Erythroblast (primary cell): ENCODE measurements around the gene C10orf120.

Source experiments
- DNase-seq, 2 experiments: peaks; one replicate each; lab custom pipeline; 2025; lab: John Stamatoyannopoulos, UW
- GATA1 ChIP-seq: IDR thresholded peaks from 2 replicates; pipeline ENCODE4 v1.6.1; 2011; ENCODE audit warnings: low read depth, mild to moderate bottlenecking, control low read depth, low read length, moderate library complexity
- POLR2A ChIP-seq: IDR thresholded peaks from 2 replicates; pipeline ENCODE4 v1.6.1; 2011; ENCODE audit warnings: mild to moderate bottlenecking, low read length

C10orf120 gene

DNA sequence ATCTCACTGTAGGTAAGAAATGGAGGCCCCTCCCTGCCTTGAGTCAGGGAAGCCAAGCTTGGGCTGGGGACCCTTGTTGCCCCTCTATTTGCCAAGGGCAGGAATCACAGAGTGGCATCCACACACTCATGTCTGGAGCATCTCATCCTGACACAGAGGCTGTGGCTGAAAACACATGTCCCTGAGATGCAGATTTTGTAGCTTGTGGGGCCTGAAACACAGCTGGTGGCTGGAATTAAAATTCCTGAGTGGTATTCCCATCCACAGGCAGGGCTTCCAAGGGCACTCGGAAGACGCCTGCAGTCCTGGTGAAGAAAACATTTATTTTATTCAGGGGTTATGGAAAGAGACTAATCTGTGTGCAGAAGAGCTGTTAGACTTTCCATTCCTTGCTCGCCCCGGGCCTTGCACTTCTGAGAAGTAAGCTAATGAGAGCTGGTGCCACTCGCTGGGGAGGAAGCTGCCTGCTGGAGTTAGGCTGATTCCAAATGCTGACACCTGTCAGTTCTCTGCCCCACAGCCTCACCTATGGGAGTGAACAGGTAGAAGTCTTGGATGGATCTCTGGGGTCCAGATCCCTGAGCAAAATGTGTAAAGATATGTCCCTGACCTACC lies 36.0 kb downstream of the C10orf120 start:
- DNase-seq = no peak
- TF ChIP-seq GATA1 = no peak
- TF ChIP-seq POLR2A = no peak

DNA sequence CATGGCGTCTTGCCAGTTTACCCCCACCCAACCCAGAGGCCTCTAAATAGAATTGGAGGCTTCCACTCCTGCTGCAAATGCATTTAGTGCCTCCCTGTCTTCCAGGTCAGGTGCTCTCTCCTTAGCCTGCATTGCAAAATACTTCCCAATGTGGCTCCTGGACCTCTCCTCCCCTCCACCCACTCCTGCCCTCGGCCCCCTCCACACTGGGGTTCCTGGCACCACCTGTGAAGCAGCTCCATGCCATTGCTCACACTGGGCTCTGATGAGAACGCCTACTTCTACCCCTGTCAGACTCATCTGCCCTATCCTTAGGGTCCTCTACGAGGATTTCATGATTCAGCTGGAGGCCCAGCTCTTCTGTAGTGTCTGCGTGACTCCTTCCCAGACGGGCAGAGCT lies 37.4 kb downstream of the C10orf120 start:
- DNase-seq = no peak
- TF ChIP-seq GATA1 = no peak
- TF ChIP-seq POLR2A = no peak

DNA sequence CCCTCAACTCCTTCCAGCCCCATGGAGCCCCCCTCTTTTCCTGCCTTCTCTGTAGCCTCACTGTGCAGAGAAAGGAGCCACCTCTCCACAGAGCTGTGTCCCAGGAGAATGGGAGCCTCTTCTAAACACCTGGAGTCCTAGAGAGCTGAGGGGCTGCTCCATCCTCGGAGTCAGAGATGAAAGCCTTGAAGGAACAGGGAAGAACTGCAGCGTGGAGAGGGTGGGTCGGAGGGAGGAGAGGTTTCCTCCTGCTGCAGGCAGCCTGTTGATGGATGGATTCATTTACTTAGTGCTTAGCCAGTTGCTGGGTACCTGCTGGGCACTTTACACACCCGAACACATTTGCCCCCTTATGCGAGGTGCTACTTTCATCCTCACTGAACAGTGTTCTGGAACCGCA lies 39.0 kb downstream of the C10orf120 start:
- DNase-seq = no peak
- TF ChIP-seq GATA1 (no peak), POLR2A (no peak)

DNA sequence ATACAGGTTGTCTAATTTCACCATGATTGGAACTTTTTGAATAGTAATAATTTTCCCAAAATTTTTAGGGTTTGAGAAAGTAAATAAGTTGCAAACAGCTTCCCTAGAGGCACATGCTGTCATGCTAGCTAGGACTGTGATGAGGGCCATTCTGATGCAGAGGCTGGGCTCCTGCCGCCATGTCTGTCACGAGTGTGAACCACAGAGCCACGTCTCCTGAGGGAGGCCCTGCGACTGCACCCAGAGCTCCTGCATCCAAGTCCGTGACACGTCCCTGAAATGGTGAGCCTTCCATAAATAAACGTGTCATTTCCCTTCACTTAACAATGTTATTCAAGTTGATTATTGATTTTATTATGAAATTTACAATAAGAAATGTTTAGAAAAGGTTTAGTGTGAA lies 40.0 kb downstream of the C10orf120 start:
- TF ChIP-seq POLR2A (no peak), GATA1 (no peak)

DNA sequence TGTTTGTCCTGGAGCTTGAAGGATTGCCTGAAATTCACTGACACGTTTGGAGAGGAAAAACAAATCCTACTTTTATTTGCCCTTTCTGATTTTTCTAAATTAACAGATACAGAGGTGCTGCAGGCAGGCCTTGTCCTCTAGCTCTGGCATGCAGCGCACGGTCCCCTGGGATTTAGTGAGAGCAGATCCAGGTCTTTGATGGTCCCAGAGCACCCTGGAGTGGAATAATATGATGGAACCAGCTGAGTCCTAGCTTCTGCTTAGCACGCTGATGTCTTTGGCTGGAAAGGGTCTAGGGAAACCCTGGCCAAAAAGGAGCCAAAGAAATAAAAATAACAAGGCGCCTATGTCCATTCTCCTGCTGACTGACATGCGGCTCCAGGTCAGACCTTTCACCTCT lies 40.5 kb downstream of the C10orf120 start:
- TF ChIP-seq POLR2A = no peak
- TF ChIP-seq GATA1 = no peak
- DNase-seq = no peak

More for the DNA sequence above, 40.0 kb downstream of the C10orf120 start:
- DNase-seq = no peak

DNA sequence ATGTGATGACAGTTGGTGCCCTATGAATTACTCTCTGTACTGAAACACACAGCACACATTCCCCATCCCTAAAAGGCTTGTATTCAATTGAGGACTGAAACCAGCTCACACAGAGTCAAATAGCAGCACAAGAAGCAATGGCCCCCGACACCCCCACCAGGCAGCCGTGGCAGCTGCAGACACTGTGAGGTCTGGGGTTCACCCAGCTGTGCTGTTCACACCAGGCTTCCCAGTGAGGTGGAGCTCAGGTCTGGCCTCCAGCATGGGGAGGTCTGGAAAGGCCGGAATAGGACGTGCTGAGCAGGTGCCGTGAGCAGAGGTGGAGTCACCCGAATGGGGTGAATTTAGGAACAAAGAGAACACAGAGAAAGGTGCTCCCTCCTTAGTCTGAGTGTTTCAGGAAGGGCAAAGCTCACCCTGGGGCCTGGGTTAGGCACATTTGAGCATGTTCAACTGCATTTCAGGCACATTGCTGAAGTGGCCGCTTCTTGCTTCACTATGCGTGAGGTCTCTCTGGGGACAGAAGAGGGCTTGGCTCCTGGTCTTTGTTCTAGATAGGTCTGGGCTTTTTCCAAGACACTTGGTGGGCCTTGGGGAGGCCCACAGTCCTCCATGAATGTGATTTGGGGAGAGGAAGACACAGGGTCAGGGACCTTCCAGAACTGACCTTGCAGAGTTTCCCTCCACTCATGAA lies 41.1 kb downstream of the C10orf120 start:
- TF ChIP-seq GATA1 (no peak), POLR2A (no peak)
- DNase-seq = no peak

DNA sequence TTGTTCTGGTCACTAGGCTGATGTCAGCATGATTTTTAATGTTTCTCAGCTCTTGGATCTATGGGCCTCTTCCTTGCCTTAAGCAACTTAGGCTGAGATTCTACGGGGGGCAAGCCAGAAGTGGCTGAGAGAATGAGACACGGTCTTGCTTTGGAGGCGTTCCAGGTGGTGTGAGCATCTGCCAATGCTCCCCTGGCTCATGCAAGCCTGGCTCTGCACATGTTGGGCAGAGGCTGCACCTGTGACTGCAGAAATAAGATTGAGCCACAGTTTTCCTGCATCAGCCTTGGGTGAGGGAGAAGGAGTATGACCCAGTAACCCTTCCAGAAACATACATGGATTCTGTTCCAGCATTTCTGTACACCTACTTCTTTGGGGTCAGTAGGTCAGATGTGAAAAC lies 41.9 kb downstream of the C10orf120 start:
- no peak for TF ChIP-seq GATA1
- TF ChIP-seq POLR2A = no peak
- no peak for DNase-seq

DNA sequence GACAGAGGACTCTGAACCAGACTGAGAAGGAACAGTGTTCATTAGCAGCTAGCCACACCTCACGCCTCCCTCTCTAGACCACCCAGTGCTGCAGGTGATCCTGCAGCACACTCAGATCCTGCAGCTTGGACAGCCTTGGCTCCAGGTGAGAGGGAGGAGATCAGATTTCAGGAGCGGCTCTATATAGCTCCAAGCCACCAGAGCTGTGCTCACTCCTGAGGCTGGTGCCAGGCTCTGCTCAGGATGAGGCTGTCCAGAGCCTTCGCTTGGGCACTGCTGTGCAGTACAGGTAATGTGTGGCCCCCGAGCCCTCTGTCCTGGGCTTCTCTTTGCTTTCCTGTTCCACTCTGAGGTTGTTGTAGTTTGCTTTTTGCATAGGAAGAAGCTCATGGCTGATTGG lies 42.4 kb downstream of the C10orf120 start:
- no peak for DNase-seq
- no peak for TF ChIP-seq POLR2A
- no peak for TF ChIP-seq GATA1

DNA sequence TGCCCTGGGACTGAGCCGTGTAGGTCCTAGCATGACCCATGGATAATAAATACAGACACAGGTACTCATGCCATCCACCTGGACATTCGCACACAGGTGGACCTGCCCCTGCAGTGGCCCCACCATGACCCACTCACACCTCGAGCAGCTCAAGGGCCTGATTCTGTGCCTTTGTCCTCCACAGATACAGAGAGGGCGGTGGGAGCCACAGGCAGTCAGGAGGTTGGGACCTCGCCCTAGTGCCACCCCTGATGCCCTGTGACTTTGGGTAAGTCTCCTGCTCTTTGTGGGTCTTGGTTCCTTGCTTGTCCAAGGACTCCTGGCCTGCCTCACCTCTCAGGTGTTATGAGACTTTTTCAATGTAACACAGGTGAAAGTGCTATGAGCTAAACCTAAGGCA lies 42.9 kb downstream of the C10orf120 start:
- TF ChIP-seq GATA1 (no peak), POLR2A (no peak)
- DNase-seq = no peak

DNA sequence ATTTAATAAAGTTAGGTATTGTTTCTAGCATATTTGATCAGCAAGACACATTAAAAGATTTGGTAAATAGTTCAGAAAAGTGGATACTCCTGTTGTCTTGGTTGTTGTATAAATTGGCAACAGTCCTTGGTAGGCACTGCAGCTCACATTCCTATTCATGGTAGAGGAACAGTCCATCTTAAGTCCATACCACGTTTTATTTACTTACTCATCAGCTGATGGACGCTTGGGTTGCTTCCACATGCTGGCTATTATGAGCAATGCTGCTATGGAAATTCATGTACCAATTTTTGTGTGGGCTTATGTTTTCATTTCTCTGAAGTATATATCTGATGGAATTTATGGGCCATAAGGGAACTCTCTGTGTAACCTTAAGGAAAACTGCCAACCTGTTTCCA lies 43.3 kb downstream of the C10orf120 start:
- no peak for DNase-seq
- TF ChIP-seq POLR2A = no peak
- no peak for TF ChIP-seq GATA1

DNA sequence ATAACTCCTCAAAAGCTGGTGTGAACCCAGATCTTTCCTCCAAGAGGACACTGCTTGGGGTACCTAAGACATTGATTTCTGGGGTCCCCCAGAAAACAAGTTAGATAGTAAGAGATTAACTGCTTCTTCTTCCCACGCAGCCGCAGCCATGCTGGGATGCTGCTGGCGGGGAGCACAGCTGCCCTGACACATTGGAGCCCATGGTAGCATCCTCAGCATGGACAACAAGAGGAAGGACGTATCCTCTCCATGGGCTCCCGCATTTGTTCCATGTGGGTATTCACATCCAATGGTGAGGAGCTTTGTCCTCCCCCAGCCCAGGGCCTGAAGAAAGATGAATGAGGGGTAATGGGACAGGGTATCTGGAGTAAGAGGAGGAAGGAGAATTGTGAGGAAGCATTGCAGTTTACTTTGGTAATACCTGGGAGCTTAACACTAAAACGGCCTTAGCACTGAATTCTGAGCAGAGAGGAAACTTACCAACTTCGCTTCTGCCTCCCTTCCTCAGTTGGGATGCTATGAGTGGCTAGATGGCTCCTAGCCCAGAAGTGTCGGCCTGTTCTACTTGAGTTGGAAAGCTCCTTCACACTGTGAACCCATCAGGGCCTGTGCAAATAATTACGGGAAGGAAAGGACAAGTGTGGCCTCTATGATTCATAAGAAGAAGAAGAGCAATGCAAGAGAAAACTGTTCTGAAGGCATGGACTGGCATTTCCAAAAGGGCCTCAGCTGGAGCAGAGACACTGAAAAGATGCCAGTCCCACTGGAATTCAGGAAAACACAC lies 43.9 kb downstream of the C10orf120 start:
- no peak for DNase-seq
- no peak for TF ChIP-seq GATA1
- no peak for TF ChIP-seq POLR2A

DNA sequence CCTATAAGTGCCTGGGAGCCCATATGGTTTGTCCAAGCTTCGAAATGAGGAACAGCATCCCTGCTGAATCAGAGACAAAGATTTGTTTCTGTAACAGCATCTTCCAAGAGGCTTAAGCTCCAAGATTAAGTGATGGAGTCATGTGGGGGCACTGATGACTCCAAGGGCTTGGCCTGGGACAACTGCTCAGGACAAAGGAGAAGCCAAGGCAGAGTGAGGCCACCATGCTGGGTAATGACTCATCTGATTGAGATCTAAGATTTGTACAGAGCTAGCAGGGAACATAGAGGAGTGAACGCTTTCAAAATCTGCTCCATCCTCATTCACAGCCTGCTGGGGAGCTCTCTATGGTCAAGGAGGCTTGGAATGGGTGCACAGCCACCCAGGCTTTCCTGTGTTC lies 49.3 kb downstream of the C10orf120 start:
- no peak for DNase-seq
- no peak for TF ChIP-seq GATA1
- TF ChIP-seq POLR2A = no peak

DNA sequence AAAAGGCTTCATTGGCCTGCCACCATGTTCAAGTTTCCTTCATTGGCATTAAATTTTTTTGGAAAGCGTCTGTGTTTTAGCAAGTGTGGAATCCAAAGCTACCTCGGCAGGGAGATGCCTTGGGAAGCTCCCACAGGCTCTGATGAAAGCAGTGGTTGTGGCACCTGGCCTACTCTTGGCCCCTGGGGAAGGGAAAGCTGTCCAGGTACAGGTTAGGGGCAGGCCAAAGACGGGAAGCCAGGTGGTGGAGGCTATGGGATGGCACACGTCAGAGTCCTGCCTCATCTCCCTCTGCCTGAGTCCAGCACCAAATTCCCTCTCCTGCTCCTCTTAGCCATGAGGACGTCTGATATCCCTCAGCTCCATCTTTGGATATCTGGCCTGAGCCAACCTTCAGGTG lies 49.7 kb downstream of the C10orf120 start:
- TF ChIP-seq GATA1 = no peak
- TF ChIP-seq POLR2A = no peak
- DNase-seq = no peak
